ENCODE measurements around the gene CNBD2.

Gene CNBD2

GRCh38 chr20:36050436-36051317, 82.3 kb downstream of the CNBD2 start (continued):
- TF ChIP-seq ZNF48 (tag by site-specific recombination; IDR thresholded peaks at IDR 0.05) (no peak), ZFP41 (tag by site-specific recombination; IDR thresholded peaks at IDR 0.05; ENCODE audit: borderline replicate concordance) (no peak), ZBTB10 (tag by site-specific recombination; IDR thresholded peaks at IDR 0.05) (peak; percentile 96), ZNF175 (tag by site-specific recombination; IDR thresholded peaks at IDR 0.05) (no peak), ZNF701 (tag by site-specific recombination; IDR thresholded peaks at IDR 0.05) (no peak), ZBTB20 (tag by site-specific recombination; IDR thresholded peaks at IDR 0.05) (peak; percentile 97), BCL11A (tag by site-specific recombination; IDR thresholded peaks at IDR 0.05; ENCODE audit: low read depth) (0 out of 2 replicates have a peak, but pooled peaks have one; percentile 33), ZNF391 (tag by site-specific recombination; IDR thresholded peaks at IDR 0.05; ENCODE audit: borderline replicate concordance, low read depth) (peak; percentile 85; the same call in 1 of the 2 replicates), ZNF561 (tag by site-specific recombination; IDR thresholded peaks at IDR 0.05; ENCODE audit: borderline replicate concordance) (peak; percentile 89), PRDM10 (tag by site-specific recombination; IDR thresholded peaks at IDR 0.05) (0 out of 2 replicates have a peak, but pooled peaks have one; percentile 31), ZNF223 (tag by site-specific recombination; IDR thresholded peaks at IDR 0.05) (no peak), ZNF138 (tag by site-specific recombination; IDR thresholded peaks at IDR 0.05; ENCODE audit: borderline replicate concordance) (no peak), ZNF510 (tag by site-specific recombination; IDR thresholded peaks at IDR 0.05; ENCODE audit: insufficient replicate concordance) (no peak), ZNF121 (tag by site-specific recombination; IDR thresholded peaks at IDR 0.05) (0 out of 2 replicates have a peak, but pooled peaks have one; percentile 12), BCL6B (tag by site-specific recombination; IDR thresholded peaks at IDR 0.05) (no peak), ZBTB6 (tag by site-specific recombination; IDR thresholded peaks at IDR 0.05) (no peak), KLF1 (tag by site-specific recombination; IDR thresholded peaks at IDR 0.05) (no peak; the same call in 1 of the 2 replicates), ZNF629 (tag by site-specific recombination; IDR thresholded peaks at IDR 0.05) (peak; percentile 80), ZNF274 (IDR thresholded peaks at IDR 0.05; ENCODE audit: low read length) (no peak), ZNF274 (tag by site-specific recombination; IDR thresholded peaks at IDR 0.05; ENCODE audit: borderline replicate concordance) (no peak), ZNF768 (tag by site-specific recombination; IDR thresholded peaks at IDR 0.05) (no peak), ZNF324 (tag by site-specific recombination; IDR thresholded peaks at IDR 0.05) (peak; percentile 77), ZNF335 (tag by site-specific recombination; conservative IDR thresholded peaks at IDR 0.05) (peak; percentile 80), ZNF610 (tag by site-specific recombination; IDR thresholded peaks at IDR 0.05; ENCODE audit: borderline replicate concordance) (peak; percentile 64)
- TF ChIP-seq, protein P1, sequence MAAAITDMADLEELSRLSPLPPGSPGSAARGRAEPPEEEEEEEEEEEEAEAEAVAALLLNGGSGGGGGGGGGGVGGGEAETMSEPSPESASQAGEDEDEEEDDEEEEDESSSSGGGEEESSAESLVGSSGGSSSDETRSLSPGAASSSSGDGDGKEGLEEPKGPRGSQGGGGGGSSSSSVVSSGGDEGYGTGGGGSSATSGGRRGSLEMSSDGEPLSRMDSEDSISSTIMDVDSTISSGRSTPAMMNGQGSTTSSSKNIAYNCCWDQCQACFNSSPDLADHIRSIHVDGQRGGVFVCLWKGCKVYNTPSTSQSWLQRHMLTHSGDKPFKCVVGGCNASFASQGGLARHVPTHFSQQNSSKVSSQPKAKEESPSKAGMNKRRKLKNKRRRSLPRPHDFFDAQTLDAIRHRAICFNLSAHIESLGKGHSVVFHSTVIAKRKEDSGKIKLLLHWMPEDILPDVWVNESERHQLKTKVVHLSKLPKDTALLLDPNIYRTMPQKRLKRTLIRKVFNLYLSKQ (tag by site-specific recombination; IDR thresholded peaks at IDR 0.05; ENCODE audit: borderline replicate concordance) = no peak
- TF ChIP-seq, protein P2, sequence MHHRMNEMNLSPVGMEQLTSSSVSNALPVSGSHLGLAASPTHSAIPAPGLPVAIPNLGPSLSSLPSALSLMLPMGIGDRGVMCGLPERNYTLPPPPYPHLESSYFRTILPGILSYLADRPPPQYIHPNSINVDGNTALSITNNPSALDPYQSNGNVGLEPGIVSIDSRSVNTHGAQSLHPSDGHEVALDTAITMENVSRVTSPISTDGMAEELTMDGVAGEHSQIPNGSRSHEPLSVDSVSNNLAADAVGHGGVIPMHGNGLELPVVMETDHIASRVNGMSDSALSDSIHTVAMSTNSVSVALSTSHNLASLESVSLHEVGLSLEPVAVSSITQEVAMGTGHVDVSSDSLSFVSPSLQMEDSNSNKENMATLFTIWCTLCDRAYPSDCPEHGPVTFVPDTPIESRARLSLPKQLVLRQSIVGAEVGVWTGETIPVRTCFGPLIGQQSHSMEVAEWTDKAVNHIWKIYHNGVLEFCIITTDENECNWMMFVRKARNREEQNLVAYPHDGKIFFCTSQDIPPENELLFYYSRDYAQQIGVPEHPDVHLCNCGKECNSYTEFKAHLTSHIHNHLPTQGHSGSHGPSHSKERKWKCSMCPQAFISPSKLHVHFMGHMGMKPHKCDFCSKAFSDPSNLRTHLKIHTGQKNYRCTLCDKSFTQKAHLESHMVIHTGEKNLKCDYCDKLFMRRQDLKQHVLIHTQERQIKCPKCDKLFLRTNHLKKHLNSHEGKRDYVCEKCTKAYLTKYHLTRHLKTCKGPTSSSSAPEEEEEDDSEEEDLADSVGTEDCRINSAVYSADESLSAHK (tag by site-specific recombination; IDR thresholded peaks at IDR 0.05) = peak; percentile 56; the same call in 1 of the 2 replicates
